Spinal cord (tissue), 10 donors: ENCODE measurements around the gene LENG8. TPM values are rescaled to one million over a fixed set of nuclear protein-coding genes. Genes with fewer than 3 reads are reported as not detected.
A peak's percentile ranks its signal among the peaks of the same experiment; 100 is the strongest.
"Not testable (repeated sequence)": the region's sequence is repeated elsewhere in the genome, so short reads cannot be mapped to it uniquely, and the experiment has no call there.

Experiments
- DNase-seq, 6 donors: peaks; one replicate each; pipeline versions ENCODE4 v3.0.0 to v3.0.0-alpha.2; 2013 to 2015; ENCODE audit warnings: low spot score in 6 of 6, low read depth in 4 of 6
- H3K27ac ChIP-seq: one replicate; pipeline ENCODE4 v1.5.1; 2013; ENCODE audit warnings: low read depth, low read length, control low read depth
- H3K27me3 ChIP-seq: one replicate; pipeline ENCODE4 v1.6.1; 2013; ENCODE audit warnings: low read length; ENCODE audit not compliant: control insufficient read depth, insufficient read depth
- H3K36me3 ChIP-seq: one replicate; pipeline ENCODE4 v1.6.1; 2013; ENCODE audit warnings: low read length; ENCODE audit not compliant: control insufficient read depth, insufficient read depth
- H3K4me1 ChIP-seq: one replicate; pipeline ENCODE4 v1.6.1; 2013; ENCODE audit warnings: low read length; ENCODE audit not compliant: control insufficient read depth, insufficient read depth
- H3K4me3 ChIP-seq: one replicate; pipeline ENCODE4 v1.5.1; 2013; ENCODE audit warnings: low read depth, low read length, control low read depth
- H3K9me3 ChIP-seq: one replicate; pipeline ENCODE4 v1.6.1; 2013; ENCODE audit warnings: low read length; ENCODE audit not compliant: control insufficient read depth, insufficient read depth
- WGBS: methylation state at CpG from one replicate; pipeline ENCODE4 v1.1.5; 2013; ENCODE audit warnings: missing lambda C conversion rate; ENCODE audit not compliant: insufficient coverage; 5-methylcytosine and 5-hydroxymethylcytosine counted together
- polyA plus RNA-seq, 2 donors: library from polyadenylated mRNA; unstranded; fragments of 120-200 nt; gene quantifications; one replicate each; pipeline ENCODE4 v1.2.1, GENCODE V29; 2013; ENCODE audit not compliant: insufficient read length in 2 of 2
- total RNA-seq, 2 donors: library from RNA; depleted of rRNA in 1 of 2; stranded (reverse); fragments of 120-200 nt in 1 of 2; fragments of >200 nt in 1 of 2; gene quantifications; one replicate each; pipeline versions ENCODE4 v1.2.3 to v1.2.4, GENCODE V29; 2013 to 2014
- donor health status: healthy.

The LENG8 gene
- total and polyA plus RNA-seq, 4 donors, result 25.3 to 269 (median 126) TPM

- 1% methylated on average over 87 of the region's 87 CpGs for WGBS
- no peaks in the 10 kb centered on the region for H3K9me3 ChIP-seq
- H3K27me3 ChIP-seq, result peaks cover 11% of the 10 kb centered on the region
- peak overlapping the region; percentile 56 for H3K4me3 ChIP-seq
- peak in 2 of 6 donors; percentile 79 to 87 for DNase-seq
- peak overlapping the region; percentile 88 for H3K27ac ChIP-seq
- H3K36me3 ChIP-seq, result peaks cover 31% of the 10 kb centered on the region
- peaks cover 33% of the 10 kb centered on the region for H3K4me1 ChIP-seq
These were observed 15.8 kb downstream of the LENG8 start for GRCh38 chr19:54464630-54465425.

GRCh38 chr19:54465426-54466109 lies 16.6 kb downstream of the LENG8 start:
- DNase-seq, result no peak
- H3K27ac ChIP-seq, result no peak overlapping the region
- WGBS, result 47% methylated on average over 46 of the region's 49 CpGs
- H3K4me3 ChIP-seq, result no peak overlapping the region
- peaks cover 18% of the 10 kb centered on the region for H3K27me3 ChIP-seq
- peaks cover 37% of the 10 kb centered on the region for H3K4me1 ChIP-seq
- H3K9me3 ChIP-seq, result no peaks in the 10 kb centered on the region
- peaks cover 23% of the 10 kb centered on the region for H3K36me3 ChIP-seq

- not testable (repeated sequence) for DNase-seq, H3K9me3 ChIP-seq, H3K27ac ChIP-seq, H3K4me3 ChIP-seq
- peaks cover 18% of the 10 kb centered on the region for H3K36me3 ChIP-seq
- peaks cover 42% of the 10 kb centered on the region for H3K4me1 ChIP-seq
- peaks cover 23% of the 10 kb centered on the region for H3K27me3 ChIP-seq
- WGBS, result 99% methylated on average over 13 of the region's 14 CpGs
These were observed 17.1 kb downstream of the LENG8 start for GRCh38 chr19:54466110-54466480.

GRCh38 chr19:54469496-54469934 lies 20.5 kb downstream of the LENG8 start:
- 40% methylated on average over 7 of the region's 8 CpGs for WGBS
- Histone ChIP-seq H3K27ac (no peak overlapping the region), H3K4me3 (no peak overlapping the region), H3K27me3 (peaks cover 27% of the 10 kb centered on the region), H3K4me1 (peaks cover 36% of the 10 kb centered on the region), H3K9me3 (no peaks in the 10 kb centered on the region), H3K36me3 (no peaks in the 10 kb centered on the region)
- DNase-seq, result no peak

GRCh38 chr19:54470276-54470887 lies 21.4 kb downstream of the LENG8 start:
- Histone ChIP-seq H3K4me3 (no peak overlapping the region), H3K9me3 (no peaks in the 10 kb centered on the region), H3K27ac (peak overlapping the region; percentile 81), H3K4me1 (peaks cover 31% of the 10 kb centered on the region), H3K27me3 (peaks cover 23% of the 10 kb centered on the region), H3K36me3 (no peaks in the 10 kb centered on the region)
- no peak for DNase-seq
- WGBS, result 74% methylated on average over 6 of the region's 10 CpGs

GRCh38 chr19:54470991-54471782 lies 22.2 kb downstream of the LENG8 start:
- Histone ChIP-seq H3K4me1 (peaks cover 31% of the 10 kb centered on the region), H3K9me3 (no peaks in the 10 kb centered on the region), H3K27me3 (peaks cover 23% of the 10 kb centered on the region), H3K4me3 (peak overlapping the region; percentile 39), H3K27ac (peak overlapping the region; percentile 81), H3K36me3 (no peaks in the 10 kb centered on the region)
- DNase-seq, result peak in 1 of 6 donors; percentile 61
- 1% methylated on average over 51 of the region's 60 CpGs for WGBS

- peak within 1 kb of the TSS; percentile 49 for H3K4me3 ChIP-seq
- H3K9me3 ChIP-seq, result no peaks in the 10 kb centered on the region
- DNase-seq, result peak in 1 of 6 donors; percentile 84
- 16% methylated on average over 10 of the region's 14 CpGs for WGBS
- H3K27ac ChIP-seq, result peak within 1 kb of the TSS; percentile 90
- H3K27me3 ChIP-seq, result peaks cover 21% of the 10 kb centered on the region
- H3K4me1 ChIP-seq, result peaks cover 31% of the 10 kb centered on the region
- H3K36me3 ChIP-seq, result no peaks in the 10 kb centered on the region
These were observed 24.3 kb downstream of the LENG8 start, which contains the start of gene CDC42EP5 for GRCh38 chr19:54473071-54473891. TSS of gene CDC42EP5 (minus strand) at chr19:54473296. CDS start at chr19:54465547, 7,749 bp downstream.

GRCh38 chr19:54473892-54474372 lies 24.9 kb downstream of the LENG8 start:
- Histone ChIP-seq H3K36me3 (no peaks in the 10 kb centered on the region), H3K27me3 (peaks cover 21% of the 10 kb centered on the region), H3K27ac (peak overlapping the region; percentile 90), H3K9me3 (no peaks in the 10 kb centered on the region), H3K4me1 (peaks cover 31% of the 10 kb centered on the region), H3K4me3 (peak overlapping the region; percentile 49)
- no peak for DNase-seq
- WGBS, result 74% methylated on average over 5 of the region's 6 CpGs
